CD4-positive, alpha-beta T cell treated with Interferon alpha-2 for 1 hour (primary cell): ENCODE data around the gene PLPP2.
"Not testable (repeated sequence)": the region's sequence is repeated elsewhere in the genome, so short reads cannot be mapped to it uniquely, and the experiment has no call there.

Experiments
- DNase-seq, 2 donors: peaks; one replicate each; pipeline ENCODE4 v3.0.0-alpha.2; 2020 to 2022

Gene PLPP2

GRCh38 chr19:292281-292884 is 1.2 kb upstream of the PLPP2 start:
- DNase-seq: no peak

DNA sequence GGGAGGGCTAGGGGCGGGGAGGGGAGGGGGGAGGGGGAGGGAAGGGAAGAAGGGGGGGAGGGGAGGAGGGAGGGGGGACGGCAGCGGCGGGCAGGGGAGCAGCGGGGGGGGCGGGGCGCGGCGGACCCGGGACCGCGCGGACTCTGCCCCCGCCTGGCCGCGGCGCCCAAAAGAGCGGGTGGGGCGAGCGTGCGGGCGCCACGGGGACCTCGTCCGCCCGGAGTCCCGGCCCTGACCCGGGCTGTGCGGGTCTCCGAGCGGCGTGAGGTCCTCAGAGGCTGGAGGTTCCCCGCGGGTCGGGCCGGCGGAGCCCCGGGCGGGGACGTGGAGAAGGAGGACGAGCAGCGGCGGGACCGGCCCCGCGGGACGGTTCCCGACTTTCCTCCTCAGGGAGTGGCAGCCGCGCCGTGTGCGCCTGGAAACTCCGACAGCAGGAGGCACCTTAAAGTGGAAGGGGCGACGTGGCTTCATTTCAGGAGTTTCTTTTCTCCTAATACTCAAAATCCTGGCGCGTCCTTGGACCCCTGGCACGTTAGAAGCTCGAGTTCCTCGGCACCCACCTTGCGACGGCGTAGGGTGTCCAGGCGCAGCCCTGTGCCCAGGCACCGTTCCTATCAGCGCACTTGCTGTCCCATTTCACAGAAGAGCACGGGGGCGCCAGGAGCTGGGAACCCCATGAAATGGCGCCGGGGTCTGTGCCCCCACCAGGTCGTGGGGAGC is 518 bp upstream of the PLPP2 start:
- DNase-seq: no peak

- no peak for DNase-seq
These were observed 714 bp downstream of the PLPP2 start for GRCh38 chr19:290372-291005.

GRCh38 chr19:289651-290371 is 1.4 kb downstream of the PLPP2 start:
- DNase-seq: peak; percentile 8 to 12

- no peak for DNase-seq
These were observed 2.3 kb downstream of the PLPP2 start for GRCh38 chr19:288911-289310.

DNA sequence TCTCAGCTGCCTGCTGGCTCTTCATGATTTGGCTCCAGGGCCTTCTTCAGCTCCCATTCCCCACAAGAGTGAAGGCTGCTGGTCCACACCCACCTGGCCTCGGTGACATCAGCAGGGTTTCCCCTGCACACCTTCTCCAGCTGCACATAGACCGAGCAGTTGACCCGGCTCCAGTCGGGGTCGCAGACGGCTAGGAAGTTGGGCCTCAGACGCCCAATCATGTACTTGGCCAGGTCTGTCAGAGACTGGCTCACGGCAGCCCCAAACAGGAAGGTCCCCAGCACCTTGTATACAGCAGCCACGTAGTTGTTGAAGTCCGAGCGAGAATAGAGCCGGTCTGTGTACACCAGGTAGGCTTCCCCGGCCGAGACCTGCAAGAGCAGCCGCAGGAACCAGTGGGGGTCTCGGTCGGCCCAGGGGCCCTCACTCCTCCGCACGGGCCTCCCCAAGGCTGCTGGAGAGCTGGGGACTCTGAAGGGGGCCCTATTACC is 3.8 kb downstream of the PLPP2 start:
- no peak for DNase-seq

GRCh38 chr19:283395-283794 is 7.8 kb downstream of the PLPP2 start:
- no peak for DNase-seq

- DNase-seq: no peak
These were observed 8.7 kb downstream of the PLPP2 start for GRCh38 chr19:282501-282900.

DNA sequence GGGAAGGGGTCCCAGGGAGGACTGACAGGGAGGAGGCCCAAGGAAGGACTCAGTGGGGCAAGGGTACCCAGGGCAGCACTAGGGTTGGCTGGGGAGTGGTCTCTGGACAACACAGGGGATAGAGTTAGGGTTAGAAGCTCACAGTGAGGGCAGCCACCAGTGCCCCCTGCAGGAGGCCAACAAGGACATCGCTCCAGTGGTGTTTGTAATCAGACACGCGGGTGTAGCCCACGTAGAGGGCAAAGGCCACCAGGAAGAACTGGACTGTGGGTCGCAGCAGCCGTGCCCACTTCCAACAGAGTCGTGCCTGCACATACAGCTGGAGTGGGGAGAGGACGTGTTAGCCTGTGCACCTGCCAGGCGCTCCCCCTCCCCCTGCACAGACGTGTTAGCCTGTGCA is 9.2 kb downstream of the PLPP2 start:
- DNase-seq: no peak

DNA sequence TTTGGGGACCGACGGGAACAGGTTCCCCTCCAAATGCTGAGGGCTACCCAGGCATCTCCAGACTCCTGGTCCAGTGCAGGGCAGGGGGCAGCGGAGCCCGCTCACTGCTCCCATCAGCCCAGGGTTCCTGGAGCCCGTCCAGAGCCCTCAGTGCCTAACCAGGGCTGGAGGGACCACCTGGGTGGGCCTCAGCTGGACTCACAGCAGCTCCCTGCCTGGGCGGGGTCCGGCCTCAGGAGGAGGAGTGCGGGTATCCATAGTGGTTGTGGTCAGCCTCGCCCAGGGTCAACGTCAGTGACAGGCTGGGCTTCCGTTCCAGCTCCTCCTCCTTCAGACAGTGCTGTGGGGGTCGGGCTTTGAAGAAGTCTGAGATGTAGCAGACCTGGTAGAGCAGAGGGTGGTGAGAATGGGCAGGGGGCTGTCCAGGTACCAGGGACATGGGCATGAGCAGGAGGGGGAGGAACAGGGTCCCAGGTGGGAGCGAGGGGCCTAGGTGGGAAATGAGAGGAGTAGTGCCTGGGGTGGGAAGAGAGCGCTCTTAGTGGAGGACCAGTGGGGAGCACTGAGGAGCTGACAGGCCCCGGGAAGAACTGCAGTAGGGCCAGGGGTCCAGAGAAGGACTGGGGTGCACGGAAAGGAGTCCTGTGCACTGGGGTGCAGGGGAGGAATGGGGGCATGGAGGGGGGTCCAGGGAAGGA is 9.9 kb downstream of the PLPP2 start:
- no peak for DNase-seq

DNA sequence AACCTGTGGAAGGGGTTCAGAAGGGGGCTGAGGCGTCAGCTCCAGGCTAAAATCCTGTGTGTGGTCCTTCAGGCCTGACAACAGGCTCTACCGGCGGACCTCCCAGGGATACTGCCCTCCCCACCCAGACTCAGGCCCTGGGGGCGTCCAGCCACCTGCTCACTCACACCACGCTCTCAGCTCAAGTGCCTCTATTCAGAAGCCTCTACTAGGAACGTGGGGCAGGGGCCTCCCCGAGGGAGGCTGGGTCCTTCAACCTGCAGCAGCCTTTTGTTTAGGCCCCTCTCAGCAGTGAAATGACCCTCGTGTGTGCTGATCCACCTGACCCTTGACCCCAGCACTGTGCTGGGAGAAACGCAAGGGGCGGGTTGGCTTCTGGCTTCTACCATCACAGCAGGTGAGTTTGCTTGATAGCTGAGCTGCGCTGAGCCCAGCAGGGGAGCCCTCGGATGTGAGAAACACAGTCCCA is 10.6 kb downstream of the PLPP2 start:
- no peak for DNase-seq

DNA sequence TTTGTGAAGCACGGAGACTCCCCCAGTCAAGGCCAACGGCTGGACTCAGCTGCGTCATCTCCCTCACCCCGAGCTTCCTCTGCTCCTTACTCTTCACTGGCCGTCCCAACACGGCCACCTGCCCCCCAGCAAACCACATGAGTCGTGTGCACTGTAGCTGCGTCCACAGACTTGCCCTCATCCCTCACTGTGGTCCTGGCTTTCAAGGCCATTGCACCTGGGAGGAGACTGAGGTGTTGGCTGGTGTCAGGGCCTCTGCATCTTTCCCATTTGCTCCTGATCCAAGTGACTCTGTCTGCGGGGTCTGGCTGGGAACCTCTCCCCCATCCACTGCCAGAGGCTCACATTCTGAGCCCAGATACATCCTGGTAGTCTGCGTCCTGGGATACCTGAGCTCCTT is 11.5 kb downstream of the PLPP2 start:
- no peak for DNase-seq

- no peak for DNase-seq
These were observed 12.0 kb downstream of the PLPP2 start for GRCh38 chr19:279231-279630.

- no peak for DNase-seq
These were observed 13.5 kb downstream of the PLPP2 start for GRCh38 chr19:277581-278165.

DNA sequence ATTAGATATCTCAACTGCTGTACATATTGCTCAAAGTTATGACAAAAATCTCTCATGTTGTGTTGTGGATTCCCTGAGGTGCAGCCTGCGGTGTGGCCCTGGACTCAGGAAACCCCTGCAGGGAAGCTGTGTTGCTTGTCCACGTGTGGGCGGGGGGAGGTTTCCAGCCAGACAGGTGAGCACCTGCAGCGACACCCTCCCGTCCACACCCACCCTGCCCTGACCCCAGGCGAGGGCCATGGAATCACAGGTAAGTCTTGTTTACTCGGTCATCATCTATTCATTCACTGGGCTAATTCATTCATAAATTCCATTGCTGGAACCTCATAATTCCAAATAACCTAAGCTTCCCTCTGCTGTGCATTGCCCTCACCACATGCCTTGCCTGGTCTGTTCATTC is 14.1 kb downstream of the PLPP2 start:
- no peak for DNase-seq

- no peak for DNase-seq
These were observed 15.1 kb downstream of the PLPP2 start for GRCh38 chr19:275958-276646.

DNA sequence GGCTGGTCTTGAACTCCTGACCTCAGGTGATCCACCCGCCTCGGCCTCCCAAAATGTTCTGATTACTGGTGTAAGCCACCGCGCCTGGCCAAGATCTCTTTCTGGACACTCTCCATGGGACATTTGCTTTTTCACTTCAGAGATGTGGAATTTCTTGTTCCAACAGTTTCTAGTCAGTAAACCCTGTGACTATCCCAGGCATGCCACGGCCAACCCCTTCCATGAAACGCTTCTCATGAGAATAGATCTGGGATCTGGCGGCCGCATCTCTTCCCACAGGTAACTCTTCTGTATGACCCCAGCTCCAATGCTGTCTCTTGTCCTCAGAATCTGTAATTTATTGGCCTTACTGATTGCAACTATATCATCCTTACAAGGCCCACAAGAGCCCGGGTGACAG is 16.2 kb downstream of the PLPP2 start:
- DNase-seq: no peak

GRCh38 chr19:273393-273792 is 17.8 kb downstream of the PLPP2 start:
- DNase-seq: no peak

DNA sequence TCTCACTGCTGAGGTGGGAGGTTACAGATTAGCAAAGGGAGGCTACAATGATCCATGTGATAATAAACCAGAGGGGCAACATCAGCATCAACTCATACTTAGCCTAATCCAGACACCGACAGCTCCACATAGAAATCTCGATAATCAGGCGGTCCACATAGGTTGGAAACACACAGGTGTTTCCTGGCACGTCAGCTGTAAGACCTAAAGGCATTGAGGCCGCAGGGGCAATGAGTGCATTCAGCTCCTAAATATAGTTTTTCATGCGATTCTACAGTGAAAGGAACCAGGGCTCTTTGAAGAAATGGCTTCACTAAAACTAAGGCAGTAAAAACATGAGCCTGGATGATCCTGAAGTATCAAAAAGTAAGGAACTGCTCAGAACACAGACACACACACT is 19.3 kb downstream of the PLPP2 start:
- no peak for DNase-seq

- DNase-seq: not testable (repeated sequence)
These were observed 20.4 kb downstream of the PLPP2 start for GRCh38 chr19:270766-271318.

- no peak for DNase-seq
These were observed 22.0 kb downstream of the PLPP2 start for GRCh38 chr19:269241-269640.
